ENCODE data around the gene ABCA3. TPM values are rescaled to one million over a fixed set of nuclear protein-coding genes. Genes with fewer than 3 reads are reported as not detected.
"Not testable (repeated sequence)": the region's sequence is repeated elsewhere in the genome, so short reads cannot be mapped to it uniquely, and the experiment has no call there.

ABCA3 gene
- polyA plus RNA-seq, 3 donors: 4.3 to 5.5 (median 5.4) TPM

GRCh38 chr16:2263026-2263425 is 77.5 kb downstream of the ABCA3 start:
- DNase-seq (ENCODE audit: low read depth in 3 of 3, low spot score in 2 of 3): not testable (repeated sequence)

DNA sequence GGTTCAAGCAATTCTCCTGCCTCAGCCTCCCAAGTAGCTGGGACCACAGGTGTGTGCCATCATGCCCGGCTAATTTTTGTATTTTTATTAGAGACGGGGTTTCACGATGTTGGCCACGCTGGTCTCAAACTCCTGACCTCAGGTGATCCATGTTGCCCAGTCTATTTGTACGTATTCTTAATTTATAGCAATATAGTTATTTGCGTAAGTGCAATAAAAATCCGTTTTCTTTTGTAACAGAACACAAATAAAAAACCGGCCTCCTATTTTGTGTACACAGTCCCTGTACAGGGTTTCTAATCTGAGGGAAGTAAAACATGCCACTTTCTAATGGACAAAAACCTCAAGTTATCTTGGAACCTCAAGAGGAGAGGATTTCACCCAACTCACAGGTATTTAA is 80.3 kb downstream of the ABCA3 start:
- DNase-seq (ENCODE audit: low read depth in 3 of 3, low spot score in 2 of 3): no peak

DNA sequence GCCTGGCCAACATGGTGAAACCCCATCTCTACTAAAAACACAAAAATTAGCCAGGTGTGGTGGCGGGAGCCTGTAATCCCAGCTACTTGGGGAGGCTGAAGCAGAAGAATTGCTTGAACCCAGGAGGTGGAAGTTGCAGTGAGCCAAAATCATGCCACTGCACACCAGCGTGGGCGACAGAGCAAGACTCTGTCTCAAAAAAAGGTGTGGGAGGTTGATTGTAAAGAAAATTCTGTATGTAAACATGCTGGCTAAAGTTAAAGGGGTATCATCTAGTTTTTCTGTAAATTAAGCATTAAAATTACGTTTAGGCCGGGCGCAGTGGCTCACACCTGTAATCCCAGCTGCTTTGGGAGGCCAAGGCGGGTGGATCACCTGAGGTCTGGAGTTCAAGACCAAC is 82.0 kb downstream of the ABCA3 start:
- not testable (repeated sequence) for DNase-seq (ENCODE audit: low read depth in 3 of 3, low spot score in 2 of 3)

GRCh38 chr16:2257726-2258125 is 82.8 kb downstream of the ABCA3 start:
- no peak for DNase-seq (ENCODE audit: low read depth in 3 of 3, low spot score in 2 of 3)

GRCh38 chr16:2256531-2257140 is 83.9 kb downstream of the ABCA3 start:
- DNase-seq (ENCODE audit: low read depth in 3 of 3, low spot score in 2 of 3): no peak

GRCh38 chr16:2253293-2253692 is 87.2 kb downstream of the ABCA3 start:
- DNase-seq (ENCODE audit: low read depth in 3 of 3, low spot score in 2 of 3): no peak

DNA sequence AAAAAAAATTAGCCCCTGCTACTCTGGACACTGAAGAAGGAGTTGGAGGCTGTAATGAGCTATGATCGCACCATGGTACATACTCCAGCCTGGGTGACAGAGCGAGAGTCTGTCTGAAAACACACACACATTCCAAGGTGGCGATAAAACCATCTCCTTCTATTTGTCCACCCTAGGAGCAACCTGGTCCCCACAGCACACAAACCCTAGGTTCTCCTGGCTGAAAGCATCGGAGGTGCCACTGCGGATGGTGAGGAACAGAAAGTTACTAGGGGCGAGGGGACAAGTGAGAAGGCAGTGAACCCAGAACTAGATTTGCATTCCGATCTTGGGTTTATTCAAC is 87.8 kb downstream of the ABCA3 start:
- no peak for DNase-seq (ENCODE audit: low read depth in 3 of 3, low spot score in 2 of 3)

GRCh38 chr16:2251296-2252111 is 89.0 kb downstream of the ABCA3 start, which contains the start of gene ECI1:
TSS of gene ECI1 (minus strand) at chr16:2251587. CDS start at chr16:2251566, 21 bp downstream.
- peak; percentile 76 to 85 (median 79) for DNase-seq (ENCODE audit: low read depth in 3 of 3, low spot score in 2 of 3)

DNA sequence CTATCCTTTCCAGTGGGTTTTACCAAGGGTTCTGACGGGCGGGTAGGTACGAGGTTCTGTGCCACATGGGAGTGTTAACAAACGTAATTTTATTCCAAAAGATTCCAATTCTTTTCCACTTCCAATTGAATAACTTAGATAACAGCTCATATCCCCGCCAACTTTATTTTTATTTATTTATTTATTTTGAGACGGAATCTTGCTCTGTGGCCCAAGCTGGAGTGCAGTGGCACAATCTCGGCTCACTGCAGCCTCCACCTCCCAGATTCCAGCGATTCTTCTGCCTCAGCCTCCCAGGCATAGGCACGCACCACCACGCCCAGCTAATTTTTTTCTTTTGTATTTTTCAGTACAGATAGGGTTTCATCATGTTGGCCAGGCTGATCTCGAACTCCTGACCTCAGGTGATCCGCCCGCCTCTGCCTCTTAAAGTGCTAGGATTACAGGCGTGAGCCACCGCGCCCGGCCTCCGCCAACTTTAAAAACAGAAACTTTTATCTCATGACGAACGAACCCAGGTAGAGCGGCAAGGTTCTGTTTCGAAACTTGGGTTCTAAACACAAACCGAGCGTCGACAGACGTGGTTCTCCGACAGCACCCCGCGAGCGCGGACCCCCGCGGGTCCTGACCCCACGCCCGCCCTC is 89.8 kb downstream of the ABCA3 start:
- no peak for DNase-seq (ENCODE audit: low read depth in 3 of 3, low spot score in 2 of 3)

DNA sequence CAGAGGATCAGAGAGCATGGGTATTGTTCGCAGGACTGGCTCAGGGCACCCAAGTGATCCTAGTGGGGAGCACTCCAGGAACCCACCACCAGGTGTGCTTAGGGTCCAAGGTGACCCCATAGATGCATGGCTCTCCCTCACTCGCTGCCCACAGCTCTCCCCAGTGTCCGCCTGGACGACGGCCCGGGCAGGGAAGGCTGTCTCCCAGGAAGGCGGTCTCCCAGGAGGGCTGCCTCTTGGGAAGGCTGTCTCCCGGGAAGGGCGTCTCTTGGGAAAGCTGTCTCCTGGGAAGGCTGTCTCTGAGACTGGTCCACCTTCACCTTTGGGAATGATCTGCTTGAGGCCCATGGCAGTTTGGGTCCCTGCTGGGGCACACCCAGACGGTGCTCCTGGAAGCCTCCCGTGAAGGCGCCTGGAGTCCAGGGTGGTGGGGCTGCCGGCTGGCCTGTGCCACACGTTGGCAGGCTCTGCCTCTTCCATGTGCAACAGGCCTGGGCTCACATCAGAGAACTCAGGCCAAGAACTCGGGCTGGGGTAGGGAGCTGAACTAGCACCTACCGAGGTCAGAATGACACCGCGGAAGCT is 94.1 kb downstream of the ABCA3 start:
- no peak for DNase-seq (ENCODE audit: low read depth in 3 of 3, low spot score in 2 of 3)

DNA sequence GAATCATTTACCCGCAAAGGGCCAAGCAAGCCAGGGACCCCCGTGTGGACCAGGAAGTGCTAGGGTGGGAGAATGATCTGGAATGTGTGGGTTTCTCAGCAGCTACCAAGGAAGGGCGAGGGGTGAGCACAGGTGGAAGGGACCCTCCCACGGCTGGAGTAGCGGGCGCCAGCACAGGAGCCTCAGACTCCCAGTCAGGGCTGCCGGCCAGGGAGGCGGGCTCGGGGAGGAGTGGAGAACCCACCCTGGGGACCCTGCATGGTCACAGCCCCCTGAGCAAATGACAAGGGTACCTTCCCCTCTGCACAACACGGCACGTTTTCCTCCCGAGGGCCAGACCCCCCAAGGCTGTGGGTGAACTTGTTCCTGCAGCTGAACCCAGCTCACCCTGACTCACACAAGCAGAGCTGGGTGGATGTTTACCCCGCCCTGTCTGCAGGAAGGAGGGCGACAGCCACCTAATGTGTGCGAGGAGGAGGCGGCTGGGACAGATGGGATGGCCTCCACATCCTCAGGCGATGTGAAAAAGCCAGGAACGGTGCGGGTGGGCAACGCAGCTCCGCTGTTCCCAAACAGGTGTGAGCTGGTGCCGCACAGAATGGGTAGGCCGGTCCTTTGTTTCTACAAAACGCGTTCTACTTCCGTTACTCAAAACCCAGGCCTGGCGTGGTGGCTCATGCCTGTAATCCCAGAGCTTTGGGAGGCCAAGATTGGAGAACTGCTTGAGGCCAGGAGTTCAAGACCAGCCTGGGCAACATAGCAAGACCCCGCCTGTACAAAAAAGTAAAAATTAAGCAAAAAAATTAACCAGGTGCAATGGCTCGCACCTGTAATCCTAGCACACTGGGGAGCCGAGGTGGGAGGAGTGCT is 95.4 kb downstream of the ABCA3 start:
- DNase-seq (ENCODE audit: low read depth in 3 of 3, low spot score in 2 of 3): no peak

- DNase-seq (ENCODE audit: low read depth in 3 of 3, low spot score in 2 of 3): no peak
Measured at GRCh38 chr16:2244301-2244700, 96.2 kb downstream of the ABCA3 start.

DNA sequence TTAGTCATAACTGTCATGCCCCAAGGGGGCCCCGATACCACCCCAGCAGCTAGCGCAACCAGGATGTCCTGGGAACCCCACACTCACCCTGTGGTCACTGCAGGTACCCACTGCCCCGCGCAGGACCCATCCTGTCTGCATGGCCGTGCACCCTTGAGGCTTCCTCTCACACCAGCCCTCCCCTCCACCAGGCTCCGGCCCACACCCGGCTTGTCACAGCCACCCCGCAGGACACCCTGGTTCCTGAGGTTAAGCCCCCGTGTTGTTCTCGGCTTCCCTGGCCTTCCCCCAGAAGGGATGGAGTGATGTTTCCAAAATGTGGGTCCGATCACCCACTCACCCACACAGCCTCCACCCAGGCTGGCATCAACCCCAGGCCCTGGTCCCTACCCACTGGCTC is 96.7 kb downstream of the ABCA3 start:
- DNase-seq (ENCODE audit: low read depth in 3 of 3, low spot score in 2 of 3): no peak

- no peak for DNase-seq (ENCODE audit: low read depth in 3 of 3, low spot score in 2 of 3)
Measured at GRCh38 chr16:2243031-2243528, 97.4 kb downstream of the ABCA3 start.

DNA sequence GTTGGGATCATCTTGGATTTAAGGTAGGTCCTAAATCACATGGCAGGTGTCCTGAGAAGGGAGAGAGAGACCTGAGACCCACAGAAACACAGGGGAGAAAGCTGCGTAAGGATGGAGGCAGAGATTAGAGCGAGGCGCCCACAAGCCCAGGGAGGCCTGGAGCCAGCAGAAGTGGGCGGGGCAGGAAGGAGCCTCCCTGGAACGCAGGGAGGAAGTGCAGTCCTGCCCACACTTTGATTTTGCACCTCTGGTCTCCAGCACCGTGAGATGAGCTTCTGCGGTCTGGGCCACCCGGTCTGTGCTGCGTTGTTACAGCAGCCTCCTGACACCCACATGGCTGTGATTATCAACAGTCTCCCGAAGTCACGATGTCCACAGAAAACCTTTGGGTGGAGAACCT is 97.9 kb downstream of the ABCA3 start:
- no peak for DNase-seq (ENCODE audit: low read depth in 3 of 3, low spot score in 2 of 3)

DNA sequence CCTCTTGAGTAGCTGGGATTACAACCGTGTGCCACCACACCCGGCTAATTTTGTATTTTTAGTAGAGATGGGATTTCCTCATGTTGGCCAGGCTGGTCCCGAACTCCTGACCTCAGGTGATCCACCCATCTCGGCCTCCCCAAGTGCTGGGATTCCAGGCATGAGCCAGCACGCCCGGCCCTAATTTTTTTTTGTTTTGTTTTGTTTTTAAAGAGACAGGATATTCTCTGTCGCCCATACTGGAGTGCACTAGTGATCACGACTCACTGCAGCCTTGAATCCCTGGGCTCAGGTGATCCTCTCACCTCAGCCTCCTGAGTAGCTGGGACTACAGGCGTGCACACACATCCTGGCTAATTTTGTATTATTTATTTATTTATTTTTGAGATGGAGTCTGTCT is 100.2 kb downstream of the ABCA3 start:
- DNase-seq (ENCODE audit: low read depth in 3 of 3, low spot score in 2 of 3): not testable (repeated sequence)

DNA sequence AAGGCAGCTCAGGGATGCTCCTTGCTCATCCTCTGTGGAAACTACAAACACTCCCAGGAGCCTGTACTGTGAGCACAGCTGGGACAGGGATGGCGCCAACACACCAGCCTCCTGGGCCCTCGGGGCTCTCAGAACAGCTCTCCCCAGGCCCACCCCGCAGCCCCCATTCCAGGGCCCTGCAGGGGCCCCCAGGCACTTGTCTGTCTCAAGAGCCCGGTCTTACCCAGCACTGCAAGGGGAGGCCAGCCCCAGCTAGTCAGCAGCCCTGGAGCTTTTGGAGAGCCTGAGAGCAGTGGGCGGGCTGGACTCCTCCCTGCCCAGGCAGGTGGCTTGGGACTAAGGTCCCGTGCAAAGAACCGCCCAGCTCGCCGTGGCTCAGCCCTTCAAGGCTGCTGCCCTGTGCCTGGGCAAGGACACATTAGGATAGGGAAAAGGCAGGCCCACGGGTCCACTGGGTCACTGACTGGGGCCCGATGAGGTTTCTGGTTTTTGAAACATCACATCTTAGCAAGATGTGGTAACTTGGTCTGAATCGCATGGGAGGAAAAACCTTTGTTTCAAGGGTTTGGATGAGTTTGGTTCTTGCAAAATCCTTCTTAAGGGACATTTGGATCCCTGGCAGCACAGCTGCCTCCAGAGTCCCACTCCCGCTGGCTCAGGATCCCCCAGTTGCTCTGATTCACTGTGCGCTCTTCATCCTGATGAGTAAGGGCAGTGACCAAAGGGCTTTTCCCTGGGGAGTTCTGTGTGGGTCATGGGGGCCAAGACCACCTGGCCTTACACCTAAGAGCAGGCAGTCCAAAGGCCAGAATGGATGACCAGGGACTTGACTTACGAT is 101.5 kb downstream of the ABCA3 start:
- no peak for DNase-seq (ENCODE audit: low read depth in 3 of 3, low spot score in 2 of 3)

GRCh38 chr16:2238150-2238837 is 102.2 kb downstream of the ABCA3 start:
- no peak for DNase-seq (ENCODE audit: low read depth in 3 of 3, low spot score in 2 of 3)
